Fibroblast of skin of back (primary cell): ENCODE results near the gene IP6K3.

Source experiments
- DNase-seq: peaks from one replicate; pipeline ENCODE4 v3.0.0-alpha.2; 2013

The IP6K3 gene

DNA sequence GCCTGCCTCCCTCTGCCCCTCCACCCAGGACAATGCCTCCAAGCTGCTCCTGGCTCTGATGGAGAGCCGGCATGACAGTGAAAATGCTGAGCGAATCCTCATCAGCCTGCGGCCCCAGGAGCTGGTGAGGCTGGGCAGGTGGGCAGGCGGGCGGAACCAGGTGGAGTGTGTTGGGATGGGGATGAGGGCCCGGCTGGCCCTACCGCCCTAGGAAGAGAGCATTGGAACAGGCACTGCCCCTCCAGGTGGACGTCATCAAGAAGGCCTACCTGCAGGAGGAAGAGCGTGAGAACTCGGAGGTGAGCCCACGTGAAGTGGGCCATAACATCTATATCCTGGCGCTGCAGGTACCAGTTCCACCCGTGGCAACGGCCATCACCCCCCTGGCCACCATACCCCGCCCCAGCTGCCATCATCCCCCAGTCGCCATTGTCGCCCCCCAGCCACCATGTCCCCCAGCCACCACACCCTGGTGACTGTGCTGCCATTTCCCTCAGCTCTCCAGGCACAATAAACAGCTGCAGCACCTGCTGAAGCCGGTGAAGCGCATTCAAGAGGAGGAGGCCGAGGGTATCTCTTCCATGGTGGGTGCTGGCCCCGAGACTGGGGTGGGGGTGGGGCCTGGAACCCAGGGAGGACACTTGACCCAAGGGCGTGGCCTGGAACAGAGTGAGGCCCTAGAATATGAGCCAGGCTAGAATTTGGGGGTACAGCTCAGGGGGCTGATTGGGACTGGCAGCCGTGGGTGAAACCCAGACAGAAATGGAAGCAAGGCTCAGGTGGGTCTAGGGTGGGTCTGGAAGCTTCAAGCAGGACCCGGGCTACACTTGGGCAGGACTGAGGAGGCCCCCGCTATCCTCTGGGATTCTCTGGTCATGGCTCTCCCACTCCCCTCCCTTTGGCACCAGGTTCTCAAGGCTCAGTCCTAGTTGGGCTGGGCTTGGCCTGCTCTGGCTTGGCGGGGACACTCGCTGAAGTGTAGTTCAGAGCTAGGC, 59.4 kb downstream of the IP6K3 start:
- DNase-seq: no peak

DNA sequence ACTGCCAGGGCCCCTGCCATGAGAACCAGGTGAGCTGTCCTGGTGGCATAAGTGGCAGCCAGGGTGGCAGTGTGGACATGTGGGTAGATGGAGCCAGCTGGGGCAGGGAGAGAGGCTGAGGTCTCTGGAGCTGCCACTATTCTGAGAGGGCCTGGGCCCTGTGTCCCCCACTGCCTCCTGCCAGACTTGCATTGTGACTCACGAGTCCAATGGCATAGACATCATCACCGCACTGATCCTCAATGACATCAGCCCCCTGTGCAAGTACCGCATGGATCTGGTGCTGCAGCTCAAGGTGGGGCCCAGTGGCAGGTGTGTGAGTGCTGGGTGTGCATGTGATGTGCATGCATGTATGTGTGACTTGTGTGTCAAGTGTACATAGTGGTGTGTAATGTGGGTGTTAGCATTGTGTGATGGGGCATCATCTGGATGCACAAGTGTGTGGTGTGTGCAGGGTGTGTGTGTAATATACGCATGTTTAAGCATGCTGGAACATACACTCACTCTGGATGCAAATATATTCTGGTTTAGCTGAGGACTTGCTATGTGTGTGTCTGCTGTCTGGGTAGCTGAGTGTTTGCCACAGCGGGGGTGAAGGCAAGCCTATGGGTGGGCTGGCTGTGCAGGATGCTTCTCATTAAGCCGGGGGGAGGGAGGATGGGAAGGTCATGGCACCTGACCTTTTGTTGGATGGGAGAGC, 60.3 kb downstream of the IP6K3 start:
- no peak for DNase-seq

DNA sequence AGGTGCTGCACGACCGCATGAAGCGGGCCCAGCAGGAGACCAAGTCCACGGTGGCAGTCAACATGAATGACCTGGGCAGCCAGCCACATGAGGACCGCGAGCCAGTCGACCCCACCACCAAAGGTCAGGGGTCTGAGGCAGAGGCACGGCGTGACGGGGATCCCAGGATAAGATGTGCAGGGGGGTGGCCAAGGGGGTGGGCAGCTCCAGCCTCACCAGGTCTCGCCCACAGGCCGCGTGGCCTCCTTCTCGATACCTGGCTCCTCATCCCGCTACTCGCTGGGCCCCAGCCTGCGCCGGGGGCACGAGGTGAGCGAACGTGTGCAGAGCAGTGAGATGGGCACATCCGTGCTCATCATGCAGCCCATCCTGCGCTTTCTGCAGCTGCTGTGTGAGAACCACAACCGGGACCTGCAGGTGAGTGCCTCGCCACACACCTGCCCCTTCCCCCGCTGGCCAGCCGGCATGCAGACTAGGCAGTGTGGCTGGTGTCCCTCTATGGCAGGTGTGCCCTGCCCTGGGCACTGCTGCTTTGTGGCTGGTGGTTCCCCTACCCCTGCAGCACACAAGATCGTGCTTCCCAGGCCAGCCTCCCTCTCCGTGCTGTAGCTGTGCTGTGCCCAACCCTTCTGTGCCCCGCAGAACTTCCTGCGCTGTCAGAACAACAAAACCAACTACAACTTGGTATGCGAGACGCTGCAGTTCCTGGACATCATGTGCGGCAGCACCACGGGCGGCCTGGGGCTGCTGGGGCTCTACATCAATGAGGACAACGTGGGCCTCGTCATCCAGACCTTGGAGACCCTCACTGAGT, 61.1 kb downstream of the IP6K3 start:
- DNase-seq: no peak

DNA sequence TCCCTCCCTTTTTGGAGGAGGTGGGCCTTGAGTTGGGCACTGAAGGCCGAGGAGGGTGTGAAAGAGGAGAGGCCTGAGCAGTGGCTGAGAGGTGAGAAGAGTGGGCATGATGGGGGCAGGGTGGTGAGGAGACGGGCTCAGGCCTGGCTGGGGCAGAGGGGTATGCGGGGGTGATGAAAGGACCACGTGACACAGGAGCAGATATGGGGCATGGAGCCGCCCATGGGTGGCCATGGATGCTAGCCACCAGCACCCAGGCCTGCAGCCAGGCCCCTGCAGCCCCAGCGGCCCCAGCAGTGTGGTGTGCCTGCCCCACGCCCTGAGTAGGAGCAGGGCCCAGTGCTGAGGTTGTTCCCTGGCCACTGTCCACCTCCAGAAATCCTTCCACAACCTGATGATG, 61.7 kb downstream of the IP6K3 start:
- DNase-seq: no peak

DNA sequence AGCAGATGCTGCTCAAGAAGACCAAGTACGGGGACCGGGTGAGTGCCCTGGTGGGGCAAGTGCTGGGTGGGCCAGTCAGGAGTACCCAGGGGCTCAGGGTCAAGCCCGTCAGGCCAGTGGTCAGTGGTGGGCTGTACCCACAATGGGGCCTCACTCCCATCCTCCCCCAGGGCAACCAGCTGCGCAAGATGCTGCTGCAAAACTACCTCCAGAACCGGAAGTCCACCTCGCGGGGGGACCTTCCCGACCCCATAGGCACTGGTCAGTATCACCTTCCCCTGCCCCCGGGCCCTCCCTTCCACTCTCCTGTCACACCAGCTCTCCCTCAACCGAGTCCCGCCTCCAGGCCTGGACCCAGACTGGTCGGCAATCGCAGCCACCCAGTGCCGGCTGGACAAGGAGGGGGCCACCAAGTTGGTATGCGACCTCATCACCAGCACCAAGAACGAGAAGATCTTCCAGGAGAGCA, 62.2 kb downstream of the IP6K3 start:
- DNase-seq: no peak

DNA sequence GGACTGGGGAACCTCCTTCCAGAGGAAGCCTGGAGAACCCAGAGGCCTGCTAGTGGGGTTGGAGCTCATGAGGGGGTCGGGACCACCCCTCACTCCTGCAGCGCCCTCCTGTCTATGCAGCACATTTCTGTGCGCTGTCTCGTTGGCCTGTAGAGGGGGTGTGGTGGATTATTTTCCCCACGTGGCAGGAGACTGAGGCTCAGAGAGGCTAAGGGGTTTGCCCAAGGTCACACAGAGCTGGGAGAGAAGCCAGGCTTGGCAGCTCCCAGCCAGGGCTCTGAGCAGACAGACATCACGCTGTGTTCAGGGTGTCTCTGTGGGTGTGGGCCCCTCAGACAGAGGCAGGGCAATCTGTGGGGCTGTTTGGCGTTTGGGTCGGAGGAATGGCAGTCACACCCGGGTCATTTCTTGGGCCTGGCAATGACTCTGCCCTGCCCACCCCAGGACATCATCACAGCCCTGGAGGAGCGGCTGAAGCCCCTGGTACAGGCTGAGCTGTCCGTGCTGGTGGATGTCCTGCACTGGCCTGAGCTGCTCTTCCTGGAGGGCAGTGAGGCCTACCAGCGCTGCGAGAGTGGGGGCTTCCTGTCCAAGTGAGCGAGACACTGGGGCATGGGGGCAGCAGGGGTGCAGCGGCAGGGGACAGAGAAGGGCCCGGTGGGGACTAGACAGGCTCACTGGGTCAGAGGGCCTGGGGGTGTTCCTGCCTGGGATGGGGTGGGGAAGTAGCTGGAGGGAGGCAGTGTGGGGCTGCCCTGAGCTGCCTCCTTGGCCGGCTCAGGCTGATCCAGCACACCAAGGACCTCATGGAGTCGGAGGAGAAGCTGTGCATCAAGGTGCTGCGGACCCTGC, 62.9 kb downstream of the IP6K3 start:
- no peak for DNase-seq

DNA sequence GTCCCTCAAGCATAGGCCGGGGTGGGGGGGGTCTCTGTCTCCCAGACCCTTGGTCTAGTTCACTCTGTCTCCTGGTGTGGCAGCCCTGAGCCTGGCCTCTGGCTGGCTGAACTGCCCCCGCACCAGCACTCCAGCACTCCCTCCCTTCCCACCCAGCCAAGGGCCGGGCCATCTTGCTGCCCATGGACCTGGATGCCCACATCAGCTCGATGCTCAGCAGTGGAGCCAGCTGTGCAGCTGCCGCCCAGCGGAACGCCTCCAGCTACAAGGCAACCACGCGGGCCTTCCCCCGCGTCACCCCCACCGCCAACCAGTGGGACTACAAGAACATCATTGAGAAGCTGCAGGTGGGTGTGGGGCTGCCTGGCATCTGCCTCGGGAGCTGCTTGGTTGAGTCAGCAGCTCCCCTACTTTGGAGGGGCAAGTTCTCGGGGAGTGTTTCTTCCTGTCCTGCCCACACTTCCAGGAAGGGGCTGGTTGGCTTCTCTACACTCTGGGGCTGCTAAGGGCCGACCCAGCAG, 63.6 kb downstream of the IP6K3 start:
- DNase-seq: no peak

DNA sequence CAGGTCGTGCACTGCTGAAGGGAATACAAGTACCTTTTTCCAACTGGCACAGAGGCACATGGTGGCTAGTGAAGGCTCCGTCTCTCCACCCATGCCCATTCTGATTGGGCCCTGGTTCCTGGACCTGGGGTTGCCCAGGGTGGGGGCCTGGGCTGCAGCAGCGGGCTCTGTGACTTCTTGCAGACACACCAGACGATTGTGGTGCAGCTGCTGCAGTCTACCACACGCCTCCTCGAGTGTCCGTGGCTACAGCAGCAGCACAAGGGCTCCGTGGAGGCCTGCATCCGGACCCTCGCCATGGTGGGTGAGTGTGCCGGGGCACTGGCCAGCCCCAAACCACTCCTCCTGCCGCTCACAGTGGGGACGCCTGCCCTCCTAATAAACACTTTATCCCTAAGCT, 64.4 kb downstream of the IP6K3 start:
- no peak for DNase-seq

DNA sequence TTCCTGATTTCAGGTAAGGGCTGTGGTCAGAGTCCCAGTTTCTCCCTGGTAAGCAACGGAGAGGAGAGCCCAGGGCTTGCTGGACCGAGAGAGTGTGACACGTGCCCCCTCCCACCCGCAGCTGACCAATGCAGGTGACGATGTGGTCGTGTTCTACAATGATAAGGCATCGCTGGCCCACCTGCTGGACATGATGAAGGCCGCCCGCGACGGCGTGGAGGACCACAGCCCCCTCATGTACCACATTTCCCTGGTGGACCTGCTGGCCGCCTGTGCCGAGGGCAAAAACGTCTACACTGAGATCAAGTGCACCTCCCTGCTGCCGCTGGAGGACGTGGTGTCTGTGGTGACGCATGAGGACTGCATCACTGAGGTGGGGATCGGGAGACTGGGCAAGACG, 66.9 kb downstream of the IP6K3 start:
- DNase-seq: no peak

DNA sequence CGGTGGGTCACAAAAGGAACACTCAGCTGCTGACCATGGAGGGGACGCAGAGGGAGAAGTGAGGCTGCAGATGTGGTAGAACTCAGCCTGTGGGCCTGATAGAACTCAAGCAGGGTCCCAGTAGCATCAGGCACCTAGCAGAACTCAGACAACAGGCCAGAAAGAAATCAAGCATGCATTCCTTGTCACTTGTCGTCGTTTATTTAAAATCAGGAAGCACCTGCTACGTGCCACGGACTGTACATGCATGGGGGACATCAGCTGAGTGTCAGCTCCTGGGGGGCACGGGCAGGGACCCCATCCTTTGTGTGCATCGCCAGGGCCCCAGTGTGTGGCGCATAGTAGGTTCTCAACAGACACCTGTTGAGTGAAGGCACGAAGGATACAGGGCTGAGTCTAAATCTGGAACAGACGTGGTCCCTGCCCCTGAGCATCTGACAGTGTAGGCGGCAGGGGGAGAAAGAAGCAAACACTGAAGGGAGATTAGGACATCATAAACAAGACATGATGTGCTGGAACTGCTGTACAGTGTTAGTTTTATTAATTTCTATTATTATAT, 67.7 kb downstream of the IP6K3 start:
- no peak for DNase-seq

DNA sequence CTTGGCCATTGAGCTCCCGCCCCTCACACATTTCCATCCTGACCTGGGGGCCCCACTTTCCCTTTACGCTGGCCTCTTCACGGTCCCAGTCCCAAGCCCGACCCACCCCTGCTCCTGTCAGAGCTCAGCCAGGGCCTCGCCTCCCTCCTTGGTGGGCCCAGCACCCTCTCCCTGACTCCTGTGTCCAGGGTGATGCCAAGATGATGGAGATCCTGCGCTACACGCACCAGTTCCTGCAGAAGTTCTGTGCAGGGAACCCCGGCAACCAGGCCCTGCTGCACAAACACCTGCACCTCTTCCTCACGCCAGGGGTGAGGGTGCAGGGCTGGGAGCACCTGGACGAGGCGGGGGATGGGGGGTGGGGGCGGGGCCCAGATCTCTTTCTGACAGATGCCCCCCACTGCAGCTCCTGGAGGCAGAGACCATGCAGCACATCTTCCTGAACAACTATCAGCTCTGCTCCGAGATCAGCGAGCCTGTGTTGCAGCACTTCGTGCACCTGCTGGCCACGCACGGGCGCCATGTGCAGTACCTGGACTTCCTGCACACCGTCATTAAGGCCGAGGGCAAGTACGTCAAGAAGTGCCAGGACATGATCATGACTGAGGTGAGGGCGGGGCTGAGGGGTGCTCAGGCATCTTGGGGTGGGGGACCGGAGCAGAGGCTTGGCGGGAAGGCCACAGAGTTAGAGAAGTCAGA, 68.3 kb downstream of the IP6K3 start:
- DNase-seq: no peak

DNA sequence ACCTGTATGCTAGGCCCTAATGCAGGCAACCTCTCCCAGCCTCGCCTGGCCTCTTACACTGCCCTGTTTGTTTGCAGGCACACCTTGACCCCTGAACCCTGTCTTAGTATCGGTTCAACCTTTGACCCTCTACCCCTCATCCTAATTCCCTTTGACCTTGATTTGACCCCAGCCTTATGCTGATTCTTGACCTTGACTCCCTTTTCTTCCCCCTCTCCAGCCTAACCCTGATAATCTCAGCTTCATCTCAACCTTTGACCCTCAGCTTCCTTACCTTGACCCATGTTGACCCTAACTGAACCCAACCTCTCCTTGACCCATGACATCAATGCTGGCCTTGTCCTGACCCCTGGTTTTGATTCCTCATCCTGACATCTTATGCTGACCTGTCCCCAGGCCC, 69.0 kb downstream of the IP6K3 start:
- DNase-seq: no peak

DNA sequence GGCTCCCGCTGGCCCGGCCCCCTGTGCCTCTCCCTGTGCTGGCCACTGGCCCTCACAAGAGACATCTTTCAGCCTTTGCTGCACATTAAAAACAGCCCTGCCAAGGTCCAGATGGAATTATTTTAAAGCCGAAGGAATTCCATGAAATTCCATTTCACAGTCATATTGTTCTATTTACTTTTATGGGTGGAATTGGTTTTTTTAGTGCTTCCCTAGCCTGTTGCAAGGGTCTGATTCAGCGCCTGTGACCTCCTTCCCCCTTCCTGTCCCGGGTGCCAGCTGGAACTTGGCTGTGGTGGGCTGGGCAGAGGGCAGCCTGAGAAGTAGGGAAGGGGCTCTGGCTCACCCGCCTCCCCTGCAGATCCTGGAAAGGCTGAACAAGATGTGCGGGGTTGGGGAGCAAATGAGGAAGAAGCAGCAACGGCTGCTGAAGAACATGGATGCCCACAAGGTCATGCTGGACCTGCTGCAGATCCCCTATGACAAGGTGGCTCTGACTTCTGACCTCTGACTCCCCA, 69.5 kb downstream of the IP6K3 start:
- DNase-seq: peak; percentile 85

DNA sequence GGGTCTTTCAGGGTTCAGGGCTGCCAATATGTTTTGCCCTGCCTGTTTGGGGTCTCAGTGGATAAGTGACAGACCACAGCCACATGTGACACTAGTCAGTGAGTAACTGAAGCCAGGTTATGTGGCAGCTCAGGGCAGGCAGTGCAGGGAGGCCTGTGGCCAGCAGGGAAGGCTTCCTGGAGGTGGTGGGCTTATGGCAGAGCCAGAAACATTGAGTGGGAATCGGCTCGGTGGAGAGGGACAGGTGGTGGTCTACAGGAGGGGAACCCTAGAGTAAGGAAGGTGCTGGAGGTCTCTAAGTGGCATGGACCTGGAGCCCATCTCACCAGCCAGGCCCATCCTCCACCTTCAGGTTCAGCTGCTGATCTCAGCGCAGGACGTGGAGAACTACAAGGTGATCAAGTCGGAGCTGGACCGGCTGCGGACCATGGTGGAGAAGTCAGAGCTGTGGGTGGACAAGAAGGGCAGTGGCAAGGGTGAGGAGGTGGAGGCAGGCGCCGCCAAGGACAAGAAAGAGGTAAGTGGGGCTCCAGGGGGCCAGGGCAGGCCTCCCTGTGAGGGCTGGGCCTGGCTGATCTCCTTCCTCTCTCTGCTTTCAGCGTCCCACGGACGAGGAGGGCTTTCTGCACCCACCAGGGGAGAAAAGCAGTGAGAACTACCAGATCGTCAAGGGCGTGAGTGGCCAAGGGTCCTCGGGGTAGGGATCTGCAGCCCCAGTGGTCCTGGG, 70.1 kb downstream of the IP6K3 start:
- no peak for DNase-seq

DNA sequence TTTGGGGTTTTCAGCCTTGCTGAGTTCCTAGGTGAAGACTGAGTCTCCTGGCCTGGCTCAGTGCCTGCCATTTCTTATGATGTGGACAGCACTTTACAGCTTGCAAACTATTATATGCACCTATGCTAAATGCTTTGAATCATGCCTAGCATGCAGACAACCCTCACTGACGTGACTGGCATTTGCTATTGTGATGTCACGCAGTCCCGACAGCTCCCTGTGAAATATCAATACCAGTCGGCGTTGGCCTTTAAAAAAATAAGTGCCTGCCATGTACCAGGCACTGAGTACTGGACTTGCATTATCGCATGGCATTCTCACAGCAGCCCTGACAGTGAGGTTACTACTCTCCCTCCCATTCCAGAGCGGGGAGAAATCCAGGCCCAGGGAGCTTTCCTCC, 70.7 kb downstream of the IP6K3 start:
- no peak for DNase-seq

DNA sequence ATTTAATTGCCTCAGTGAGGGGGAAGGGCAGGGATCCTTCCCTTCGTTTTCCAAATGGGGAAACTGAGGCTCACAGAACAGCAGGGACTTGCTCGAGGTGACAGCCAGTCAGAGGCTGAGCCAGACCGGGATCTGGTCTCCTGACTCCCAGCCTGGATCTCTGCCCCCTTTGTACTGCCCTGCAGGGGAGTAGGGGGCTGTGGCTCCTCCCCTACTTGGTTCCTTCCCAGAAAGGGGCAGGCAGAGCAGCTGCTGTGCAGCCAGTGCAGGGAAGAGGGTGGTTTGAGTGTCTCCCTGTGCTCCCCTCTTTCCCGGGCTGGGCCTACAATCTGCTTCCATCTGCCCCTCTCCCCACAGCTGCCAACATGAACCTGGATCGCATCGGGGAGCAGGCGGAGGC, 72.9 kb downstream of the IP6K3 start:
- no peak for DNase-seq

DNA sequence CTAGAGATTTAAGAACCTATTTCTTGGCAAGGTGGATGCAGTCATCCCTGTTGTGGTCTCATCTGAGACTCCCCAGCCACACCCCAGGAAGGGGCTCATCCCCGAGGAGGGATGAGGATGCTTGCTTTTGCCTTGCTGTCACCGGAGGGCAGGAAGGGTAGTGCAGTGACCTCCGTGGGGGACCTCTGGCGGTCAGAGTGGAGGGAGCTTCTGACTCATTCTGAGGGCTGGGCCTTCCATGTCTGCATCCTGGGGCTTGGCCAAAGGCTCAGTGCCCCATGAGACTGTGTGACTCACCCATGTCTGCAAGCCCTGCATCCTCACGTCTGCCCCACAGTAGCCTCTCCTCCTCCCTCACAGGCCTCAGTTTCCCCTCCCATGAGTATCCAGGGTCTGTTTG, 73.9 kb downstream of the IP6K3 start:
- DNase-seq: peak; percentile 95

DNA sequence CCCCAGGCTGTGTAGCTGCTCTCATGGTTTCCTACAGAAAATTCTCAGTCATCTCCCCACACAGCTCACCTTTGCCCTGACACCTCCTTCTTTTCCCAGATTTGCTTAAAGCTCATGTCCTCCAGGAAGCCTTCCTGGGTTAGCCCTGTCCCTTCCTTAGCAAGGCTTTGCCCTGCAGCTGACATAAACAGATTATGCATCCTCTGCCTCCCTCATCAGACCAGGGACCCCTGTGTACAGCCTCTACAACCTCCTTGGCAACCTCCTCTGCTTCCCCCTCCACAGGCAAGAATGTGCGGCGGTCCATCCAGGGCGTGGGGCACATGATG, 75.0 kb downstream of the IP6K3 start:
- DNase-seq: no peak
